ENCODE data around the gene BRIP1.

DNA sequence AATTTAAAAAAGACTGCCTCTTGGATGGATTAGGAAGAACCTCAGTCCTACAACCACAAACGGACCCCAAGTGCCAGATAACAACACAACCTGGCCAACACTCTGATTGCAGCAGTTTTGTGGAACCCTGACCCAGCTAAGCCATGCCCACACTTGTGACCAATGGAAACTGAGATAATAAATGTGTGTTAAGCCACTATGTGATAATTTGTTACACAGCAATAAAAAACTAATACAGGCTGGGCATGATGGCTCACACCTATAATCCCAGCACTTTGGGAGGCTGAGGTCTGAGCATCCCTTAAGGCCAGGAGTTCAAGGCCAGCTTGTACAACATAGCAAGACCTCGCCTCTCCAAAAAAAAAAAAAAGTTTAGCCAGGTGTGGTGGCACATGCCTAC is 127.5 kb downstream of the BRIP1 start:
- TF ChIP-seq, protein P1, sequence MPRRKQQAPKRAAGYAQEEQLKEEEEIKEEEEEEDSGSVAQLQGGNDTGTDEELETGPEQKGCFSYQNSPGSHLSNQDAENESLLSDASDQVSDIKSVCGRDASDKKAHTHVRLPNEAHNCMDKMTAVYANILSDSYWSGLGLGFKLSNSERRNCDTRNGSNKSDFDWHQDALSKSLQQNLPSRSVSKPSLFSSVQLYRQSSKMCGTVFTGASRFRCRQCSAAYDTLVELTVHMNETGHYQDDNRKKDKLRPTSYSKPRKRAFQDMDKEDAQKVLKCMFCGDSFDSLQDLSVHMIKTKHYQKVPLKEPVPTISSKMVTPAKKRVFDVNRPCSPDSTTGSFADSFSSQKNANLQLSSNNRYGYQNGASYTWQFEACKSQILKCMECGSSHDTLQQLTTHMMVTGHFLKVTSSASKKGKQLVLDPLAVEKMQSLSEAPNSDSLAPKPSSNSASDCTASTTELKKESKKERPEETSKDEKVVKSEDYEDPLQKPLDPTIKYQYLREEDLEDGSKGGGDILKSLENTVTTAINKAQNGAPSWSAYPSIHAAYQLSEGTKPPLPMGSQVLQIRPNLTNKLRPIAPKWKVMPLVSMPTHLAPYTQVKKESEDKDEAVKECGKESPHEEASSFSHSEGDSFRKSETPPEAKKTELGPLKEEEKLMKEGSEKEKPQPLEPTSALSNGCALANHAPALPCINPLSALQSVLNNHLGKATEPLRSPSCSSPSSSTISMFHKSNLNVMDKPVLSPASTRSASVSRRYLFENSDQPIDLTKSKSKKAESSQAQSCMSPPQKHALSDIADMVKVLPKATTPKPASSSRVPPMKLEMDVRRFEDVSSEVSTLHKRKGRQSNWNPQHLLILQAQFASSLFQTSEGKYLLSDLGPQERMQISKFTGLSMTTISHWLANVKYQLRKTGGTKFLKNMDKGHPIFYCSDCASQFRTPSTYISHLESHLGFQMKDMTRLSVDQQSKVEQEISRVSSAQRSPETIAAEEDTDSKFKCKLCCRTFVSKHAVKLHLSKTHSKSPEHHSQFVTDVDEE (CRISPR knock-in tag; IDR thresholded peaks at IDR 0.05): no peak
- TF ChIP-seq ISL1 (CRISPR knock-in tag; IDR thresholded peaks at IDR 0.05) (no peak), TOX (CRISPR knock-in tag; IDR thresholded peaks at IDR 0.05; ENCODE audit: borderline replicate concordance) (no peak), ZNF8 (CRISPR knock-in tag; IDR thresholded peaks at IDR 0.05) (no peak), ZFP30 (CRISPR knock-in tag; IDR thresholded peaks at IDR 0.05) (no peak)

Data from SK-N-SH treated with all-trans-retinoic acid at 6 μM for 48 hours (cell line).